HG03135 (cell line): Measurements from ENCODE around the gene ANKMY1.

Source experiments
- ATAC-seq: cut with Tn5 transposase; IDR thresholded peaks from one replicate; pipeline ENCODE4 v1.9.1; 2021; ENCODE audit warnings: mild to moderate bottlenecking, moderate library complexity; ENCODE audit not compliant: unreplicated experiment

ANKMY1 gene

DNA sequence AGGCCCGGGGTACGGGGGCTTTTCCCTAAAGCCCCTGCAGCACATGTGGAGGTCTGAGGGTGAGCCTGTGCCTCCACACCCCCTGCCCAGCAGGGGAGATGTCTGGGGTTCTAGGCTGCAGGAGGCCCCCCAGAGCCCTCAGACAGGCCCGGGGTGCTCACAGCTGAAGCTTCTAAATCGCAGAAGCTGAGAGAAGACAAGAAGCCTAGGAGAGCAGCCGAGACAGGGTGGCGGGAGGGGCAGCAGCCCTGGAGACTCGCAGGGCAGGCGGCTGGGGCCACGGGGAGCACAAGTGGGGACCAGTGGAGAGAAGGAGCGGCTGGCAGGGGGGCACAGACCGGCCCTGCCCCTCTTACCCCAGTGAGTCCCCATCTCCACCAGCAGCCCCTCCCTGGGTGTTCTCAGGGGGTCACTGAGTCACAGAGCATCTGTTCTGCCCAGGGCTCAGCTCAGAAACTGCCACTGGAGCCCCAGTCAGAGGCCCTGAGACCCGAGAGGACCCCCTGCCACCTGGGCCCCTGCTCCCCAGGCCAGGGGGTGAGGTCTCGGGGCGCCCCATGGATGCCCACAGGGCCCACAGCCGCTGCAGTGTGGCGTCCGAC is 96.2 kb downstream of the ANKMY1 start:
- ATAC-seq = no peak

DNA sequence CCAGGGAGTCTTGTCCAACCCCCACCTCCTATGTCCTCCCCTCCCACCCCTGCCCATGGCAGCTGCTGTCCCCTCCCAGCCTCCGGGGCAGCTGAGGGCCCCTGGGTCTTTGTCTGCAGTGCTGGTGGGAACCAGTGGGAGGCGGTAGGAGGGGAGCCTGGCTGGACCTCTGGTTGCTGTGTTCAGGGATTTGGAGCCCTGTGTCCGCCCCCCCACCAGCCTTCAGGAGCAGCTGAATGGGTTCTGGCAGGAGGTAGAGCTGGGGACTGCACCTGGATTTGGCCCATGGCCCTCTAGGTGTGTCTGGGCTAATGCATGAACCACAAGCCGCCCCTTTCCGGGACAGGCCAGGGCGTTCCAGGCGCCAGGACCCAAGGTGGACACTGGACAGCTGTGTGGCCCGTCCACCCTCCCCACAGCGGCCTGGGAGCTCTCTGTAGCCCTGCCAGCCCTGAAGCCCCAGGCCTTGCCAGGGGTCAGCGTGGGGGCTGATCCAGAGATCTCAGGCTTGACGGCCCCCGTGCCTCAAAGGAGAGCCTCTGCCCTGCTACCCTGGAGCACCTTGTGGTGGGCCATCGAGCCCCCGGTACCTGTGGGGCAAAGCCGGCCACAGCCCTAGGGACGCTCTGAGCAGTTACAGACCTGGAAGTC is 96.9 kb downstream of the ANKMY1 start:
- ATAC-seq = no peak

DNA sequence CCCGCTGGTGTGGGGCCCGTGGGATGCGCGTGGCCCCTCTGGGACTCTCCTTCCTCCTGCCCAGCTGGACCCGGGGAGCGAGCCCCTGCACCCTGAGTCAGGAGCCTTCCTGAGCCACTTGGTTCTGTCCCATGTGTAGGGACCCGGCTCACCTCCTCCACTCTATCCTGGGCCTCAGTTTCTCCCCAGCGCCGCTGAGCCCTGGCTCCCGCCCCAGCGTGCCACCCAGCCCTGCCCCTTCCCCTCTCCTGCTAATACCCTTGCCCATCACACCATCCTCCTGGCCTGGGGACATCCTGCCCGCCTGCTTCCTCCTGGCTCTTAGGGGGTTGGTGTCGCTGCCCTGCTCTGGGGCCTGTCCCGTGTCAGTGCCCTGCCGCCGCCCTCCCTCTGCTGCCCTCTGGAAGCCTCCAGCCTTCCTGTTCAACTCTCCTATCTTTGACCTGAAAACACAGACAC is 97.5 kb downstream of the ANKMY1 start:
- ATAC-seq = no peak

DNA sequence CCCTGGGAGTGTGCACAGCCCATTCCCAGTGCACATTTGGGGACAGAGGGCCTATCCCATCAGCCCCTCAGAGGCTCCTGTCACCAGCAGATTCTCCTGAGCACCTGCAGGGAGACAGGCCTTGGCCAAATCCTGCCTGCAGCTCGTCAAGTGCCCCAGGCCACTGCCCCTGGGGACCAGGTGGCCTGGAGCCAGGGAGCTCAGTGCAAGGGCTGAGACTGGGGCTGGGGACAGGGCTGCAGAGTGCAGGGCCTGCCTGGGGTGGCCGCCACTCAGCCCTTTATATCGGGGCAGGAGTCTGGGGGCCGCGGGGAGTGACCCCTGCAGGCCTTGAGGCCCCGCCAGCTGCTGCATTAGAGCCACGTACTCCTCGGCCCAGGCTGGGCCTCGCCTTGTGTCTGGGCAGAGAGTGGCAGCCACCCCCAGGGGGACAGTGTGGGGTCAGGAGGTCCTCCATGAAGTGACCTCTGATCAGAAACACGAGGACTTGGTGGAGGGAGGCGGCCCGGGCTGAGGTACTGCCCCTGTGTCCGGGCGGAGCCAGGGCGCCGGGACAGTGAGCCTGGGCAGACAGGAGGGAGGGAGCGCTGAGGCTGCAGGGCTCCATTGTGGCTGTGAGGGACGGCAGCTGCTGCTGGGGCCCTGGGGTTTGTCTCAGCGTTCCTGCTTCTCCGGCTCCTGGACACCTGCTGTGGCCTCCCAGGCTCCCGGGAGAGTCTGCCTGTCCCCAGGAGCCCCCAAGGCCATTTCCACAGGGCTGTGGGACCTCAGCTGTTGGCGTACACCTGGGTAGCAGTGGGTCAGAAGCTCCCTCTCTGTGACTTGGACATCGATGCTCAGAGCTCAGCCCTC is 98.2 kb downstream of the ANKMY1 start:
- no peak for ATAC-seq

DNA sequence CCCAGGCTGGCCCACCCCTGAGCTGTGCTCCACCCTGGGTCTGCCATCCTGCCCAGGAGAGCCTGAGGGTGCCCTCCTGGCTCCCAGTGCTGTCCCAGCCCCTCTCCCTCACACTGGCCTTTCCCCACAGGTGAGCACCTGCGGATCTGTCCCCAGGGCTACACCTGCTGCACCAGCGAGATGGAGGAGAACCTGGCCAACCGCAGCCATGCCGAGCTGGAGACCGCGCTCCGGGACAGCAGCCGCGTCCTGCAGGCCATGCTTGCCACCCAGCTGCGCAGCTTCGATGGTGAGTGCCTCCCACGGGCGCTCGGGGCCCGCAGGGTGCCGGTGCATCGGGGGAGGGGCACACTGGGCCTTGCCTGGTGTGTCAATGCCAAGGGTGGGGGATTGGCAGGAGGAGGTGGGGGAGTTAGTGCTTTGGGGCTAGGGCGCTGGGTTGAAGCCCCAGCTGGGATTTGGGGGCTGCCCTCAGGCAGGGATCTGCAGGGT is 98.8 kb downstream of the ANKMY1 start:
- ATAC-seq = no peak

DNA sequence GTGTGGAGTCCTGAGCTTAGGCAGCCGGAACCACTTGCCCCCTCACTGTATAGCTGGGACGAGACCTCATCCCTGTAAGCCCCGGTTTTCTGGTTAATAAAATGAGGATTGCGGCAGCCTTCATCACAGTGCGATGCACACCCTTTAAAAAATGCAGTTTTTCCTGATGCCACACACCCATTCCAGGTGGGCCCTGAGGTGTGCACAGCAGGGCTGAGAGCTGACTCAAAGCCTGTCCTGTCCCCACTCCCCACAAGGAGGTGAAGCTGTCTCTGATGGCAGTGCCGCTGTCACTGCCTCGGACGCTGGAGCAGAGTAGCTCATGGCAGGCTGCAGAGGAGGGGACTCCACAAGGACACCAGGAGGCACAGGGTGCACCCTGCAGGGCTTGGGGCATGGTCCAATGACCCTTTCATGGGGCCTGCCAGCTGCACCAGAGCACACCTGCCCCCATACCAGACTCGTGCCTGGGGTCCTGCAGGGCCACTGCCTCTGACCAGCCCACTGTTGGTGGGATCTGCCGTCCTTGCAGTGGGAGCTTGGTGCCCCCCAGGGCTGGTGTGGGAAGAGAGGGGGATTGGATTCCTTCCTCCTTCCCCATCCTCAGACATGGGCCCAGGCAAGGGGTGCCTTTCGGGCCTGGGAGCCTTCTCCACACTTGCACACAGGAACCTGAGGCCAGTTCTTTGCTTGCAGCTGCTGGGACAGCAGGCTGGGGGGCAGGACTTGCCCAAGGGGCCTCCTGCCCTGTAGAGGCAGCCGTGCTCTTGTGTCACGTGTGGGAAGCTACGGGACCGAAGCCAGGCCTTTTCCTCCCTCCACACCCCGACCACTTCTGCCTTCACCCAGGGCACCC is 99.5 kb downstream of the ANKMY1 start:
- no peak for ATAC-seq

DNA sequence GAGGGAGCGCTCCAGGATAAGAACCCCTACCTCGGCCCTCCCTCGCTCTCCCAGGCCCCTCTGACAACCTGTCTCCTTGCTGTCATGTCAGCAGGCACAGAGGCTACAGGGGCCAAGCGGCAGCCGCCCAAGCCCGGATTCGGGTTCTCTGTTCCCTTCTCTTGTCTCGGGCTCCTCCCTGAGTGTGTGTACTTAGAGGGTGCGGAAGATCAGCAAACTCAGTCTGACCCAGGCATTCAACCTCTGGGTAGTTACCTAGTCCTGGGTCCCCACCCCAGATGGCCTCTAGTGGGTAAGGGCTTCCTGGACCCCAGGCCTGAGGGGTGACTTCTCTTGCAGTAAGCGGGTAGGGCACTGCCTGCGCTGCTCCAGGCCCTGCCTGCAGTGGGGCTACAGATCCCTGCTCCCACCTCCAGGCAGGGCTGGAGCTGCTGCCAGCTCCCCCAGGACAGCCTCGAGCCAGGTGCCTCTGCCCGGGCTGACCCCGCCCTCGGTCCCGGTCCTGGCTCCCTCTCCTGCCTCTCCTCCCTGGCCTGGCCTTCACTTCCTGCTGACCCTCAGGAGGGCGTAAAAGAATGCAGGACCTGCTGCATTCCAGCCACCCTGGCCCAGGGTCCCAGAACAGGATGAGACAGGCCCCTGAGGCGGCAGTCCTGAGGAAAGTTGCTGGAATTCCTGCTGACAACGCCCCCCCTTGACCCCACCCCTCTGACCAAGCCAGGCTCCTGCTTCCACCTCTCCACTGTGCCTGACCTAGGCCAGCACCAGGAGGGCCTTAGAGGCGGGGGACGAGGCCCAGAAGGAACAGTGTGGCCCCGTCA is 100.4 kb downstream of the ANKMY1 start:
- ATAC-seq = no peak

DNA sequence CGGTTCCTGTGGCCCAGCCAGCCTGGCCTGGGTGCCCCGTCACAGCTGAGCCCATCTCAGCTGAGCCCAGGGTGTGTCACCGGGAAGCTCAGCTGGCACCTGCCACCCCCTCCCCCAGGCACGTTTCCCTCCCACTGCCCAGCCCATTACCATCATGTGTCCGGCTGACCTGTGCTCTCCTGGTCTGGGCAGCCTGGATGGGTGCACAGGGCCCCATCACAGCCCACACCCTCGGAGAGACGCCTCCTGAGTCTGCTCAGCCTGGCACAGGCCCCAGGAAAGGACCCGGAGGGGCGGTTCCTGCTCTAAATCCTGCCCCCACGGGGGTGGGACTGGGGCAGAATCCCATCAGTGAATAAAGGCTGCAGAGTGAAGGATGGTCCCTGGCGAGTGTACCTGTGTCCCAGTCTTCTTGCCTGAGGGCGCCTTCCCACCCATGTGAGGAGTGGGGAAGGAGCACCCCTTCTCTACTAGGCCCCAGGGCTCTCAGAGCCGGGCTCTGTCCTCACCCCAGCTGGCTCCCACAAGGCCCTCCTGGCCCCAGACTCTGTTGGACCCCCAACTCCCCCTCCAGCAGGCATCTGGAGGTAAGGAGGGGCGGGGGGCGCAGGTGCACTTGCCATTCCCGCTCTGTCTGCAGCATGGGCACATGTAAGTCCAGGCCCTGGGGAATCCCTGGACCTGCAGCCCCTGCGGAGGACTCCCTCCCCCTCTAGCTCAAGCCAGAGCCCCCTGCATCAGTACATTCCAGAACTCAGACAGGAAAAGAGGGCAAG is 101.2 kb downstream of the ANKMY1 start:
- ATAC-seq = no peak

DNA sequence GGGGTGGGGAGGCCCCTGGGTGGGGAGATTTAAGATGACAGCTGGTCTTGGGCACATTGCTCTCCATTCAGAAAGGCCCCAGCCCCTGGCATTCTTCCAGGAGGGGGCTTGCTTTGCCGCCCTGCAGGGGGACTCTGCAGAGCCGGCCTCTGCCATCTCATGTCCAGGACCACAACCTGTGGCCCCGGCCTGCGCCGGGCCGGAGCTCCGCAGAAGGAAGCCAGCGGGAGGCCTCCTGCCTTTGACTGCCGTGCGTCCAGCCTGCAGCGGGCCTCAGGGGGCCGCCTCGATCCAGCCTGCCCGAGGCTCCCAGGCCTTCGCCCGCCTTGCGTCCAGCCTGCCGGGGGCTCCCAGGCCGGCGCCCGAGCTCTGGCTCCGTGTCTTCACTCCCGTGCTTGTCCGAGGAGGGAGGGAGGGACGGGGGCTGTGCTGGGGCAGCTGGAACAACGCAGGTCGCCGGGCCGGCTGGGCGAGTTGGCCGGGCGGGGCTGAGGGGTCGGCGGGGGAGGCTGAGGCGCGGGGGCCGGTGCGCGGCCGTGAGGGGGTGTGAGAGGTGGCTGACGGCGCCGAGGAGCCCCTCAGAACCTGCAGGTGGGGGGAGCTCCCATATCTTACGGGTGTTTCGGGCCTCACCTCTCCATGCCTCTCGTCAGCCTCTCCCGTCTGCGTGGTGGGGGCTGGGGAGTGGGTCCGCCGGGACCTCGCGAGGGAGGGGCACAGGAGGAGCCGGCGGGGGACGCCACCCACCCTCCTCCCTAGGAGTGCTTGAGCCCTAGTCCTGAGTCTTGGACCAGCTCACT is 101.9 kb downstream of the ANKMY1 start:
- ATAC-seq = no peak

DNA sequence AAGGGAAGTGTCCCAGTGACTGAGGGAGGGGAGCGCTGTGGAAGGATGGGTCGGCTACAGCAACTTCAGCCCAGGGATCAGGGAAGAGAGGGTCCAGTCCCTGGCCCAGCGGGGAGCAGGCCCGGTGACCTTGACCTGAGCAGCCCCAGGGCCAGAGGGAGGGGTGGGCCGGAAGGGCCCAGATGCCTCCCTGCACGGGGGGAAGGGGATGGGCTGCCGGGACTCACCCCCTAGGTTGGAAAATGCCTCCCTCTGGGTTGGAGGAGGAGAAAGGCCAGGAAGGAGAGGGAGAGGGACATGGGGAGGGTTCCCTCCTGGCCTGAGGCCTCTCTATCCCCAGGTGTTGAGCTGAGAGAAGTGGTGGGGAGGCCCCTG is 102.5 kb downstream of the ANKMY1 start:
- no peak for ATAC-seq

DNA sequence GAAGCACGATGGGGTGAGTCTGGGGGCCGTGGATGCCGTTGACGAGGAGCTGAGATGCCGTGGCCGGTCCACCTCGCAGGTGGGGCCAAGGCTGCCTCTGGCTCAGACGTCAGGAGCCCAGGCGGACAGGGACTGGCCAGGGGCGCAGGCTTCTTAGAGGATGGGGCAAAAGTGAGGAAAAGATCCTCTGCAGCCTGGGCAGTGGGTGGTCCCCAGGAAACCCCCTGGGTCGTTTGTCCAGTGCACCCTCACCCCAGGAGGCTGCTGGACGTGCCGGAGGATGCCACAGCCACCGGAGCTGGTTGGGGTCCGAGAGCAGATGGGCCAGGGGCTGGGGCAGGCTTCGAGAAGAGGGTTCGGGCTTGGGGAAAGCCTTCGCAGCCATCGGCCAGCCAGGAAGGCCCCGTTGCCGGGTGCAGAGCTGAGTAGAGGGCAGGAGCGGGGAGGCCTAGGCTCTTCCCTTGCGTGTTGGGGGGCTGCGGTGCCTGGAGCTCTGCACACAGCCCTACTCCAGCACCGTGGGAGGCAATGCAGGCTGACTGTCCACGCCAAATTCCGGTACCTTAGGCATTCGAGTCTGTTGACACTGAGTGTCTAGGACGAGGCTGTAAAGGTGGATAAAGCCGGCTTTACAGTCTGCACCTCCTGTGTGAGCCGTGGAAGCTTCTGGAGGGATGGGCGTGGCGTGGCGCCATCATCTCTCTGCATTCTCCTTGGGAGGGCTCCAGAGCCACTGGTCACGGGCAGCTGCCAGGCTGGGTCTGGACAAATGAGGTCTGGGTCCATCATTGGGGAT is 103.5 kb downstream of the ANKMY1 start:
- ATAC-seq = no peak

DNA sequence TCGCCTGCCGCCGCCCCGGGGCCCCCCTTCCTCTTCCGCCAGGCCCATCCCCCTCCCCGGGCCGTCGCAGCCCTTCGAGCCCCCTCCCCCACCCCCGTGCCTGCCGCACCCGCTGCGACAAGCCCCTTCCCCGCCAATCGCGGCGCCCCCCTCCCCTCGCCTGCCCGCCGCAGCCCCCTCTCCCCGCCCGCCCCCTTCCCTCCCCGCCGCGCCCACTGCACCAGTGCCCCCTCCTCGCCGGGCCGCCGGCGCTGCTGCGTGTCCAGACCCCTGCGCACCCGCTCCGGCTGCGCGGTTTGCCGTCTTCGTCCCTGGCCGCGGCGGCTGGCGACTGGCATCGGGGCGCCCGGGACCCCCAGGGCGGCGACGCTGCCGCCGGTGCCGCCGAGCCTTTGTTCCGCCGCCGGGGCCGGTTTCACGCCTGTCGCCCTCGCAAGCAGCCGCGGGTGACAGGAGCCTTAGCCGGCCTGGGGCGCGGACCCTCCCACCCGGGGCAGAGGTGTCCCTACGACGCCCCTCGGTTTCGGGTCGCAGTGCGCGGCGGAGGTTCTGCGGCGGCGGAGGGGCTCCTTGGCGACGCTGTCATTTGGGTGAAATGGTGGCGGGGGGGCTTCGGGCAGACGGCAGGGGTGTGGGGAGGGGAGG is 104.2 kb downstream of the ANKMY1 start:
- ATAC-seq = no peak

DNA sequence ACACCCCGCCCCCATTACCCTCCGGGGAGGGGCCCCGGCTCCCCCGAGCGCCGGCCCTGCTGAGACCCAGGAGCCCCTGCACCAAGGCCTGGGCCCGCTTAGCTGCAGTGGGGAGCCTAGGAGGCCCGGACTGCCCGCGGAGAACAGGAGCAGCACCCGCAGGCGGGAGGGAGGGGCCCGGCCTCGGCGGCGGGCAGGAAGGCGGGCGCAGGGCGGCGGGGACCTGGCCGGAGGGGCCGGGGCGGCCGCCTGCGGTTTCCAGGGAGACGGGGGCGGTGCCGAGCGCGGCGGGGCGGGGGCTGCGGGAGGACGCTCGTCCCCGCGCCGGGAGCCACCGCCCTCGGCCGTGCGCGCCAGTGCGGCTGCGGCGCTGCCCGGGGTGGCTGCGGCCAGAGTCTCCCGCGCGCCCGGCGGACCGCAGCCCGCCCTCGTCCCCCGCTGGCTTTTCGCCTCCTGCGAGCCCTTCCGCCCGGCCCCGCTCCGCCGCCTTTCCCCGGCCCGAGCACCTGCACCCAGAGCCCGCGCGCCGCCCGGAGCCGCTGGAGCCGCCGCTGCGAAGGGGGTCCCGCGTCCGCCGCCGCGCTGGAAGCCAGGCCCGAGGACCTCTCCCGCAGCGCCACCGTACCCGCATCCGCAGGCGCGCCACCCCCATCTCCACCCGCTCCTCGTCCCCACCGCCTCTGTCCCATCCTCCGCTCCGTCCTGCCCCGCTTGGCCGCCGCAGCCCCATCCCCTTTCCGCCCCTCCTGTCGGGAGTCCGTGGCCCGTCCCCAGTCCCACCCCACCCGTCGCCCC is 105.1 kb downstream of the ANKMY1 start:
- ATAC-seq = no peak

DNA sequence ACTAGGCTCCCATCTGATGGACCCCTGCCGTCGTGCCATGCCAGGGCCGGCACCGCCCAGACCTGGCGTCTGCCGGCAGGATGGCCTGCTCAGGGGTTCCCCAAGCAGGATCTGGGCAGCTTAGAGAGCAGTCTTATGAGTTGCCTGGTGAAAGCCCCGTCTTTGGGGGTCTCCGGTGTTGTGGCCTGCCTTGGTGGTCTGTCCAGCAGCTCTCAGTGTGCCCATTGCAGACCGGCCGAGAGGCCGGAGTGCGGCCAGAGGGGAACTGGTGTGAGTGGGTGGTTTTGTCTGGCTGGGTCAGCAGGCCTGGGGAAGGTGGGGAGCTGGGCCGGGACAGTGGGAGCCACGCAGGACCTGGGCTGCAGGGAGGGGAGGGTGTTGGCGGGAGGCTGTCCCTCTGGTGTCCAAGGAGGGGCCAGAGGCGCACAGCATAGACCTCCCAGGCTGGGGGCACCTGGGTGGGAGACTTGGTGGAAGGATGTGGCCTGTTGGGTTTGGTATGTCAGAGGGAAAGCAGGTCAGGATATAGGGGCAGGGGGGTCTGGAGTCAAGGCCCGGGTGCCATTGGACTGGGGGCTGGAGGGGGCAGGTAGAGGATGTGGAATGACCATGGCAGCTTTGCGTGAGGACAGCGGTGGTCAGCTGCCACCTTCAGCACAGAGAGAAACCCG is 105.9 kb downstream of the ANKMY1 start:
- no peak for ATAC-seq

DNA sequence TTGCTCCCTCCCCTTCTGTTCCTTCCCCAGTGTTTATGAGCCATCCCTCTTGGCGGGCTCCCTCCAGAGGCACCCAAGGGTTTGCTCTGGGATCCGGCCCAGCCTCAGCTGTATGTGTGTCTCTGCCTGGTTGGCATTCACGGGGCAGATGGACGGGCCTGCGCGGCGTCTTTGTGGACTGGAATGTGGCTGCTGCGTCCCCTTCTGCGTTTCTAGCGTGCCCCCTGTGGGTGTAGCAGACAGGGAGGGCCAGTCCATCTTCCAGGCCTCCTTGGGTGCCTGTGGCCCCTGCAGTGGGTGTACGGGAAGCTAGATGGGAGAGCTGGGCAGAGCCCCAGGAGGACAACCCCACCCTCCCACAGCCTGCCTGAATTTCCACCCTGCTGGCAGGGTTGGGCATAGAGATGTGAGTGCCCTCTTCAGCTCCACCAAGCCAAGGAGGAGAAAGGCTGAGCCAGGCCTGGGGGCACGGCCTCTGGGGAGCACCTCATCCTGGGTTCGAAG is 106.6 kb downstream of the ANKMY1 start:
- no peak for ATAC-seq
